HG03135 (cell line): ENCODE results near the gene FBXL4.

Experiments
- ATAC-seq: cut with Tn5 transposase; IDR thresholded peaks from one replicate; pipeline ENCODE4 v1.9.1; 2021; ENCODE audit warnings: mild to moderate bottlenecking, moderate library complexity; ENCODE audit not compliant: unreplicated experiment

The FBXL4 gene

GRCh38 chr6:98947411-98948292, at the start of gene FBXL4:
Gene FBXL4 (minus strand): TSS chr6:98947946. CDS start chr6:98926988, 20,958 bp downstream.
- peak; percentile 86 for ATAC-seq

GRCh38 chr6:98995116-98995515, 47.4 kb upstream of the FBXL4 start:
- ATAC-seq: no peak

- ATAC-seq: no peak
Observed at GRCh38 chr6:98992535-98992934, 44.8 kb upstream of the FBXL4 start.

- ATAC-seq: no peak
Observed at GRCh38 chr6:98986071-98986615, 38.4 kb upstream of the FBXL4 start.

GRCh38 chr6:98985391-98985790, 37.6 kb upstream of the FBXL4 start:
- no peak for ATAC-seq

GRCh38 chr6:98984121-98984520, 36.4 kb upstream of the FBXL4 start:
- no peak for ATAC-seq

GRCh38 chr6:98981473-98981872, 33.7 kb upstream of the FBXL4 start:
- ATAC-seq: no peak

GRCh38 chr6:98980819-98981218, 33.1 kb upstream of the FBXL4 start:
- ATAC-seq: no peak

GRCh38 chr6:98977671-98978292, 30.0 kb upstream of the FBXL4 start:
- ATAC-seq: no peak

- no peak for ATAC-seq
Observed at GRCh38 chr6:98976674-98977385, 29.1 kb upstream of the FBXL4 start.

- no peak for ATAC-seq
Observed at GRCh38 chr6:98975421-98975820, 27.7 kb upstream of the FBXL4 start.

- ATAC-seq: no peak
Observed at GRCh38 chr6:98974309-98974708, 26.6 kb upstream of the FBXL4 start.

GRCh38 chr6:98973571-98973970, 25.8 kb upstream of the FBXL4 start:
- ATAC-seq: no peak

- no peak for ATAC-seq
Observed at GRCh38 chr6:98971303-98971702, 23.6 kb upstream of the FBXL4 start.

- ATAC-seq: no peak
Observed at GRCh38 chr6:98970469-98970868, 22.7 kb upstream of the FBXL4 start.

GRCh38 chr6:98967616-98968015, 19.9 kb upstream of the FBXL4 start:
- ATAC-seq: no peak

- no peak for ATAC-seq
Observed at GRCh38 chr6:98959631-98960030, 11.9 kb upstream of the FBXL4 start.

GRCh38 chr6:98958776-98959175, 11.0 kb upstream of the FBXL4 start:
- no peak for ATAC-seq

GRCh38 chr6:98957450-98957849, 9.7 kb upstream of the FBXL4 start:
- ATAC-seq: no peak

GRCh38 chr6:98949589-98949988, 1.8 kb upstream of the FBXL4 start:
- no peak for ATAC-seq

- ATAC-seq: peak; percentile 22
Observed at GRCh38 chr6:98946879-98947410, 801 bp downstream of the FBXL4 start.
